Measurements from ENCODE around the gene CELF1.

CELF1 gene

GRCh38 chr11:47593492-47593933 lies 40.6 kb upstream of the CELF1 start:
- CTCF ChIA-PET = interaction anchor here (0.8 to 3.5 kb wide), 4 partner anchors 12 to 40 kb away, joined by 3 to 10 read pairs (median 7); partner anchors contain the start of gene CELF1
- TF ChIP-seq, protein P1, sequence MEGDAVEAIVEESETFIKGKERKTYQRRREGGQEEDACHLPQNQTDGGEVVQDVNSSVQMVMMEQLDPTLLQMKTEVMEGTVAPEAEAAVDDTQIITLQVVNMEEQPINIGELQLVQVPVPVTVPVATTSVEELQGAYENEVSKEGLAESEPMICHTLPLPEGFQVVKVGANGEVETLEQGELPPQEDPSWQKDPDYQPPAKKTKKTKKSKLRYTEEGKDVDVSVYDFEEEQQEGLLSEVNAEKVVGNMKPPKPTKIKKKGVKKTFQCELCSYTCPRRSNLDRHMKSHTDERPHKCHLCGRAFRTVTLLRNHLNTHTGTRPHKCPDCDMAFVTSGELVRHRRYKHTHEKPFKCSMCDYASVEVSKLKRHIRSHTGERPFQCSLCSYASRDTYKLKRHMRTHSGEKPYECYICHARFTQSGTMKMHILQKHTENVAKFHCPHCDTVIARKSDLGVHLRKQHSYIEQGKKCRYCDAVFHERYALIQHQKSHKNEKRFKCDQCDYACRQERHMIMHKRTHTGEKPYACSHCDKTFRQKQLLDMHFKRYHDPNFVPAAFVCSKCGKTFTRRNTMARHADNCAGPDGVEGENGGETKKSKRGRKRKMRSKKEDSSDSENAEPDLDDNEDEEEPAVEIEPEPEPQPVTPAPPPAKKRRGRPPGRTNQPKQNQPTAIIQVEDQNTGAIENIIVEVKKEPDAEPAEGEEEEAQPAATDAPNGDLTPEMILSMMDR (IDR thresholded peaks at IDR 0.05; ENCODE audit: control extremely low read depth, extremely low read depth, low read depth, missing control alignments) = no peak
- POLR2A ChIA-PET = no interaction called here
- DNase-seq (ENCODE audit: extremely low spot score) = no peak

GRCh38 chr11:47592970-47593369 lies 40.0 kb upstream of the CELF1 start:
- POLR2A ChIA-PET = no interaction called here
- no peak for DNase-seq (ENCODE audit: extremely low spot score)

GRCh38 chr11:47592251-47592650 lies 39.3 kb upstream of the CELF1 start:
- TF ChIP-seq, protein P1 (IDR thresholded peaks at IDR 0.05; ENCODE audit: control extremely low read depth, extremely low read depth, low read depth, missing control alignments) = no peak
- CTCF ChIA-PET = interaction anchor here (1.3 to 3.5 kb wide), 3 partner anchors 11 to 39 kb away, joined by 4 to 10 read pairs (median 10); partner anchors contain the start of gene CELF1
- POLR2A ChIA-PET = no interaction called here
- no peak for DNase-seq (ENCODE audit: extremely low spot score)

More at GRCh38 chr11:47592970-47593369, 40.0 kb upstream of the CELF1 start:
- CTCF ChIA-PET = interaction anchor here (0.8 to 3.5 kb wide), 4 partner anchors 12 to 40 kb away, joined by 3 to 10 read pairs (median 7); partner anchors contain the start of gene CELF1
- TF ChIP-seq, protein P1 (IDR thresholded peaks at IDR 0.05; ENCODE audit: control extremely low read depth, extremely low read depth, low read depth, missing control alignments) = no peak

DNA sequence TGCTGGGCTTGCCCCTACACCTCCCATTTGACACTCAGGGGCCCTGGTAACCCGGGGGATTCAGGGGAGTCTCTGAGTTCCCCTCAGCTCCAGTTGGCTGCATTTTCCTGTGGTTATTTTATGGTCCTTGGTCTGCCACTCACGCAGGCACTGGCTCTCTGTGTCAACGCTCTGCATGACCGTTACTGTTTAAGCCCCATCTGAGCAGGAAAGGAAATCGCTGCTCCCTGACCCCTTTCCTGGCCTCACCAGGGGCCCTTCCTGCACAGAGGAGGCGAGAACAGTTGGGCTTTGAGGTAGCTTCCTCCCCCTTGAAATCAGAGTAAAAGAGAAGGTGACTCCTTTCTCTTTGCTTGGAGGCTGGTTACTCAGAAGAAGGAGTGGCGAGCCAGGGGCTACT lies 38.8 kb upstream of the CELF1 start:
- no peak for DNase-seq (ENCODE audit: extremely low spot score)
- CTCF ChIA-PET = interaction anchor here (0.6 to 3.5 kb wide), 3 partner anchors 11 to 60 kb away, joined by 3 to 10 read pairs (median 10); no protein-coding TSS in a partner anchor
- TF ChIP-seq, protein P1 (IDR thresholded peaks at IDR 0.05; ENCODE audit: control extremely low read depth, extremely low read depth, low read depth, missing control alignments) = no peak
- POLR2A ChIA-PET = no interaction called here

GRCh38 chr11:47589977-47590861 lies 37.3 kb upstream of the CELF1 start:
- ChIA-PET POLR2A (no interaction called here), CTCF (interaction anchor here (3.5 kb wide), 1 partner anchor 26 kb away, joined by 10 read pairs; no protein-coding TSS in a partner anchor)
- DNase-seq (ENCODE audit: extremely low spot score) = no peak
- TF ChIP-seq, protein P1 (IDR thresholded peaks at IDR 0.05; ENCODE audit: control extremely low read depth, extremely low read depth, low read depth, missing control alignments) = no peak

DNA sequence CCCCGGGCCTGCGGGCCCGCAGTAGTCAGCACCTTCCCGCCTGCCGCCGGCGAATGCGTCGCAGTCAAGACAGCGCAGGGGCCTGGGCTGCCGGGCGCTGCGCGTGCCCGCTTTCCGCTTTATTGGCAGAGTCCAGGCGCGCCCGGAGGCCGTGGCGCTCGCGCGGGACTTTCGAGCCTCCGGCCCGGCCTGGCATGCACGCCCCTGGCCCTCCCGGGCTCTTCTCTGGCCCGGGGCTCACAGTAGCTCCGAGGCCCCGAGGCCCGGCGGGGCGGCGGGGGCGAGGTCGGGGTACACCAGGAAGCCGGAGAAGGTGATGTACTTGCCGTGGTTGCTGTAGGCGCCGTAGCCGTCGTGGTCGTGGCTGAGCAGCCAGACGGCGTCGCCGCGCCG lies 36.6 kb upstream of the CELF1 start:
- TF ChIP-seq, protein P1 (IDR thresholded peaks at IDR 0.05; ENCODE audit: control extremely low read depth, extremely low read depth, low read depth, missing control alignments) = no peak
- ChIA-PET CTCF (no interaction called here), POLR2A (no interaction called here)
- DNase-seq (ENCODE audit: extremely low spot score) = no peak

Data from GM10248 (cell line).